Astrocyte (in vitro differentiated cells and primary cell): ENCODE data around the gene CD52.

ENCODE experiments used
- CTCF ChIP-seq: IDR thresholded peaks from 2 replicates; pipeline ENCODE4 v1.5.1; 2011; ENCODE audit warnings: low read depth, mild to moderate bottlenecking, inconsistent platforms, low read length, moderate library complexity; ENCODE audit not compliant: insufficient read depth
- EZH2 ChIP-seq: IDR thresholded peaks from 2 replicates; pipeline ENCODE4 v1.6.1; 2012; ENCODE audit warnings: mild to moderate bottlenecking, low read length, inconsistent platforms; ENCODE audit not compliant: insufficient read depth

- TF ChIP-seq CTCF (no peak), EZH2 (no peak)
Observed at GRCh38 chr1:26278303-26278702, 39.5 kb upstream of the CD52 start.
